Sigmoid colon (tissue), 4 donors: ENCODE measurements around the gene TMIGD2.

Source experiments
- CTCF ChIP-seq, 4 experiments: fragments of 450-650 bp in 3 of 4; fragments of 200-600 bp in 1 of 4; IDR thresholded peaks; one replicate each; pipeline ENCODE4 v1.5.1; 2016 to 2019; ENCODE audit warnings: antibody characterized with exemption in 4 of 4, mild to moderate bottlenecking in 3 of 4, moderate library complexity in 2 of 4
- EP300 ChIP-seq, 4 donors: sonication (generic); formaldehyde crosslinking; IDR thresholded peaks; one replicate each; pipeline ENCODE4 v1.6.1; 2017; ENCODE audit warnings: antibody characterized with exemption in 4 of 4
- POLR2A ChIP-seq, 2 donors: fragments of 450-650 bp; IDR thresholded peaks; one replicate each; pipeline ENCODE4 v1.6.1; 2016; ENCODE audit warnings: antibody characterized with exemption in 2 of 2, mild to moderate bottlenecking in 2 of 2, moderate library complexity in 2 of 2
- POLR2AphosphoS5 ChIP-seq, 4 donors: sonication (generic); formaldehyde crosslinking; IDR thresholded peaks; one replicate each; pipeline ENCODE4 v1.6.1; 2017; ENCODE audit warnings: antibody characterized with exemption in 4 of 4

- no peak for TF ChIP-seq CTCF (IDR thresholded peaks at IDR 0.05)
- no peak for TF ChIP-seq POLR2A (IDR thresholded peaks at IDR 0.05)
- no peak for TF ChIP-seq EP300 (IDR thresholded peaks at IDR 0.05)
- no peak for TF ChIP-seq POLR2AphosphoS5 (IDR thresholded peaks at IDR 0.05)
Observed at GRCh38 chr19:4279267-4279529, 23.0 kb downstream of the TMIGD2 start.
